ENCODE measurements around the gene CHCHD6. TPM values are rescaled to one million over a fixed set of nuclear protein-coding genes. Genes with fewer than 3 reads are reported as not detected.

The CHCHD6 gene
- total and polyA plus RNA-seq, 2 donors (not counting 3 experiments of a cell fraction or from before 2014, with no cell fraction given): 8.4 to 10.1 TPM

GRCh38 chr3:126873416-126873815 lies 169.4 kb downstream of the CHCHD6 start:
- BruUV-seq (replicated peaks): no TSS peak

More at GRCh38 chr3:126873416-126873815, 169.4 kb downstream of the CHCHD6 start:
- Histone ChIP-seq H3K79me2 (ENCODE audit: control insufficient read depth, insufficient read depth, low read length) (no peaks in the 10 kb centered on the region), H3K36me3 (ENCODE audit: control insufficient read depth in 2 of 2, extremely low read depth in 1 of 2, insufficient read depth in 2 of 2, low read length in 2 of 2) (no peaks in the 10 kb centered on the region), H2AFZ (ENCODE audit: low read depth, low read length) (no peak overlapping the region), H3K9me1 (replicated peaks; ENCODE audit: control insufficient read depth, extremely low read depth, insufficient read depth, low read length) (no peaks in the 10 kb centered on the region), H3K9ac (replicated peaks; ENCODE audit: extremely low read depth, insufficient read depth, low read length) (no peak overlapping the region), H3K4me1 (ENCODE audit: control insufficient read depth, extremely low read depth, insufficient read depth, low read length) (no peaks in the 10 kb centered on the region), H4K20me1 (replicated peaks; ENCODE audit: control insufficient read depth, extremely low read depth, insufficient read depth, low read length) (no peaks in the 10 kb centered on the region), H3K27ac (ENCODE audit: insufficient read depth, low read depth, low read length) (no peak overlapping the region), H3K9me3 (replicated peaks; ENCODE audit: control insufficient read depth, insufficient read depth, low read length) (no peaks in the 10 kb centered on the region), H3K27me3 (ENCODE audit: control insufficient read depth in 2 of 2, insufficient read depth in 2 of 2, low read length in 2 of 2) (no peaks in the 10 kb centered on the region), H3K4me2 (ENCODE audit: insufficient read depth, low read length) (no peak overlapping the region), H3K4me3 (replicated peaks in 1 of 3; ENCODE audit: insufficient read depth in 1 of 3, low read depth in 1 of 3, low read length in 3 of 3) (no peak overlapping the region)
- dilution Hi-C loops (cut with MboI; ENCODE audit: extremely low pct_ligation_motif_present, low sequenced_read_pairs): no loop called here
- intact Hi-C loops (cut with micrococcal nuclease): no loop called here
- DNase-seq (ENCODE audit: low read depth, low spot score) (no peak), FAIRE-seq (no peak)
- ChIA-PET POLR2A (no interaction called here), CTCF (no interaction called here)
- no peak for TF ChIP-seq EZH2 (IDR thresholded peaks at IDR 0.05; ENCODE audit: borderline replicate concordance, low read depth, low read length, severe bottlenecking)
- no peak for TF ChIP-seq MAX (IDR thresholded peaks at IDR 0.05; ENCODE audit: insufficient read depth, insufficient read length)
- TF ChIP-seq, protein P1, sequence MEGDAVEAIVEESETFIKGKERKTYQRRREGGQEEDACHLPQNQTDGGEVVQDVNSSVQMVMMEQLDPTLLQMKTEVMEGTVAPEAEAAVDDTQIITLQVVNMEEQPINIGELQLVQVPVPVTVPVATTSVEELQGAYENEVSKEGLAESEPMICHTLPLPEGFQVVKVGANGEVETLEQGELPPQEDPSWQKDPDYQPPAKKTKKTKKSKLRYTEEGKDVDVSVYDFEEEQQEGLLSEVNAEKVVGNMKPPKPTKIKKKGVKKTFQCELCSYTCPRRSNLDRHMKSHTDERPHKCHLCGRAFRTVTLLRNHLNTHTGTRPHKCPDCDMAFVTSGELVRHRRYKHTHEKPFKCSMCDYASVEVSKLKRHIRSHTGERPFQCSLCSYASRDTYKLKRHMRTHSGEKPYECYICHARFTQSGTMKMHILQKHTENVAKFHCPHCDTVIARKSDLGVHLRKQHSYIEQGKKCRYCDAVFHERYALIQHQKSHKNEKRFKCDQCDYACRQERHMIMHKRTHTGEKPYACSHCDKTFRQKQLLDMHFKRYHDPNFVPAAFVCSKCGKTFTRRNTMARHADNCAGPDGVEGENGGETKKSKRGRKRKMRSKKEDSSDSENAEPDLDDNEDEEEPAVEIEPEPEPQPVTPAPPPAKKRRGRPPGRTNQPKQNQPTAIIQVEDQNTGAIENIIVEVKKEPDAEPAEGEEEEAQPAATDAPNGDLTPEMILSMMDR (IDR thresholded peaks at IDR 0.05; ENCODE audit: extremely low read depth in 1 of 2, insufficient read depth in 1 of 2, low read depth in 1 of 2, low read length in 2 of 2): no peak
- no peak for TF ChIP-seq JUN (IDR thresholded peaks at IDR 0.05; ENCODE audit: borderline replicate concordance, insufficient read depth, insufficient read length, low read depth)
- TF ChIP-seq FOS (IDR thresholded peaks at IDR 0.05; ENCODE audit: borderline replicate concordance, insufficient read depth, low read length): no peak
- TF ChIP-seq MYC (IDR thresholded peaks at IDR 0.05; ENCODE audit: low read depth, low read length): no peak
- no peak for TF ChIP-seq POLR2AphosphoS5 (IDR thresholded peaks at IDR 0.05; ENCODE audit: insufficient read depth, low read depth, low read length)
- TF ChIP-seq POLR2A (IDR thresholded peaks at IDR 0.05; ENCODE audit: low read depth, low read length): no peak
- no peak for TF ChIP-seq GATA2 (IDR thresholded peaks at IDR 0.05; ENCODE audit: insufficient read depth, insufficient read length, low read depth, low read length)

Measured in endothelial cell of umbilical vein (primary cell).